ENCODE measurements around the gene SLC37A1.

Gene SLC37A1

GRCh38 chr21:42523211-42523610 lies 9.6 kb downstream of the SLC37A1 start:
- no peak overlapping the region for H3K27ac ChIP-seq
- TF ChIP-seq CTCF (conservative IDR thresholded peaks at IDR 0.05): no peak

GRCh38 chr21:42523941-42524340 lies 10.3 kb downstream of the SLC37A1 start:
- TF ChIP-seq CTCF (conservative IDR thresholded peaks at IDR 0.05): no peak
- no peak for TF ChIP-seq ZFX (IDR thresholded peaks at IDR 0.05)
- no peak overlapping the region for H3K27ac ChIP-seq

DNA sequence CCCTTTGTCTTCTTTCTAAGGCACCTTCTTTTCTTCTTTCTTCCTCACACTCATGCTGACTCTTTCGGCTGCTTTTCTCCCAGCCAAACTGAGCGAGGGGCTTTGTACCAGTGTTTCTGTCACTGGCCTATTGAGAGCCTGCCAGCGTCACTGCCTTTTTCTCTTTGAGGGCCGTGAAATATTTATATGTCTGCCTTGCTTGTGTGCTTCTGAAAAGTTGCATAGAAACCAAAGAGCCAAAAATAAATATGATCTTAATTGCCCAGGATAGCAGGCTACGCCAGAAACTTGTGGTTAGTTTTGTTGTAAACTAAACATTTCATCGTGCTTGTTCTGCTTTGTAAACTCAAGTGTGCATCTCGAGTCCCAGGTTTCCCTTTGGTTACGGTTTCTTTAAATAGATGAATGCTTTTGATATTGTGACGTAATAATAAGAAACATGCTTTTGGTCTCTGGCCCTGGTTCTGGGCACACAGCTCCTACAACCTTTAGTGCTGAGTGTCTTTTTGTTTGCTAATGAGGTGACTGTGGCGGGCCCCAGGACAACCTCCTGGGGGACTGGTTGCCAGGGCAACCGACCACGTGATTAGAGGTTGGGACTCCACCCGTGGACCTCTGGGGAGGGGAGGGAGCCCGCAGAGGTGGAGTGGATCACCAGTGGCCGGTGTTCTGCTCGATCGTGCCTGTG lies 10.8 kb downstream of the SLC37A1 start:
- no peak overlapping the region; the same call in 1 of the 2 replicates for H3K27ac ChIP-seq

GRCh38 chr21:42525029-42525581 lies 11.5 kb downstream of the SLC37A1 start:
- TF ChIP-seq CTCF (conservative IDR thresholded peaks at IDR 0.05) (no peak), ZFX (IDR thresholded peaks at IDR 0.05) (no peak)
- H3K27ac ChIP-seq: no peak overlapping the region; the same call in 1 of the 2 replicates

More for the DNA sequence above, 10.8 kb downstream of the SLC37A1 start:
- no peak for TF ChIP-seq CTCF (conservative IDR thresholded peaks at IDR 0.05)

DNA sequence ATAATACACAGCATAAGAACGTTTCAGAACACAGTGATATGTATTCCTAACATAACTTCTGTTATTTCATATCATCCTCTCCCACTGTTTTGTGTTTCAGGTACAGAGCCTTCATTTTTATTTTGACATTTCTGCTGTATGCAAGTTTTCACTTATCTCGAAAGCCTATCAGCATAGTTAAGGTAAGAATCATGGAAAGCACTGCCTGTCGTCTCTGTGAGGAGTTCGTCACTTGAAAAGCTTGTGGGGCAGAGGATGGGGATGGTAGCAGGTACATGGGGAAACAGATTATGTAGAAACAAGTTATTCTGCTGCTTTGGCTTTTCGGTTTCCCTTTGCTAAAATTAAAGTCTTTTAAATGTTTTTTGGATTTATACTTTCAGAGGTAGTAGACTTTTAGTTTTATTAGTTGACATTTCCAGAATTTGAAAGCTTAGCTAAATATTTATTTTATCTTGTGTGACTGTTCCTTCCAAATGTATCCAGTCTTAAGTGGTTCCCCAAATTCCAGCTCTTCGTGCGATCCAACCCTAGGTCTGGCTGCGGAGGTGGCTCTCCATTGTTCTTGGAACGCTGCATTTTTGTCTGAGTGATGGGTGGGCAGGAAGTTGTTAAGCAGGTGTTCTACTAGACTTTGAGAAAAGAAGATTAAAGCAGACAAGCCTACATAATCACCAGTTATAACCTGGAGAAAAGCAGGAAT lies 12.2 kb downstream of the SLC37A1 start:
- no peak overlapping the region for H3K27ac ChIP-seq
- no peak for TF ChIP-seq CTCF (conservative IDR thresholded peaks at IDR 0.05)
- no peak for TF ChIP-seq ZFX (IDR thresholded peaks at IDR 0.05)

GRCh38 chr21:42526379-42526727 lies 12.7 kb downstream of the SLC37A1 start:
- TF ChIP-seq ZFX (IDR thresholded peaks at IDR 0.05) (no peak), CTCF (conservative IDR thresholded peaks at IDR 0.05) (no peak)
- no peak overlapping the region for H3K27ac ChIP-seq

DNA sequence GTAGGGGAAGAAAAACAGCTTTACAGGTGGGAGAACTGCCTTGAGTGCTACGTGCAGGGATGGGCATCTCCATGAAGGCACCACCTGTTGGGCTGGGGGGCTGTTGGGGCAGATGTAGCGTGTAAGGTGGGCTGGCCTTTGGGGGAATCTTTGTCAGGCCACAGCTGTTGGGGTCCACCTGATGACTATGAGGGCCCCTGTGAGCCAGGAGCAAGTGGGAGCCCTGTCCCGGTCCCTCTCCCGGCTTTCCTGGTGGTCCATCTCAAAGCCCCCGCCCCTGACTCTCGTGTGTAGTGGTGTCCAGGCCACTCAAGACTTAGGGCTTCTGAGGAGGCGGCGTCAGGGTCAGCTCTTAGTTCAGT lies 13.5 kb downstream of the SLC37A1 start:
- no peak for TF ChIP-seq ZFX (IDR thresholded peaks at IDR 0.05)
- no peak for TF ChIP-seq CTCF (conservative IDR thresholded peaks at IDR 0.05)
- H3K27ac ChIP-seq: no peak overlapping the region

All from C4-2B (cell line).